NB4 (cell line): ENCODE data around the gene WASF1.

ENCODE experiments used
- CTCF ChIP-seq: IDR thresholded peaks from one replicate; pipeline ENCODE4 v1.5.1; 2012; ENCODE audit warnings: low read depth, low read length
- MAX ChIP-seq: IDR thresholded peaks from 2 replicates; pipeline ENCODE4 v1.6.1; 2011; ENCODE audit warnings: low read depth, low read length
- MYC ChIP-seq: IDR thresholded peaks from 2 replicates; pipeline ENCODE4 v1.6.1; 2011; ENCODE audit warnings: low read depth, low read length
- POLR2A ChIP-seq: IDR thresholded peaks from 2 replicates; pipeline ENCODE4 v1.6.1; 2011; ENCODE audit warnings: mild to moderate bottlenecking; ENCODE audit not compliant: insufficient read length; ENCODE audit errors: extremely low read depth

GRCh38 chr6:110173506-110174132 is 5.9 kb downstream of the WASF1 start:
- TF ChIP-seq CTCF (no peak), POLR2A (no peak), MAX (no peak), MYC (no peak)
